ENCODE measurements around the gene KCNQ2. TPM values are rescaled to one million over a fixed set of nuclear protein-coding genes. Genes with fewer than 3 reads are reported as not detected.

KCNQ2 gene
- total RNA-seq, 2 experiments from 2014 or later, result 0.10 to 0.12 TPM

DNA sequence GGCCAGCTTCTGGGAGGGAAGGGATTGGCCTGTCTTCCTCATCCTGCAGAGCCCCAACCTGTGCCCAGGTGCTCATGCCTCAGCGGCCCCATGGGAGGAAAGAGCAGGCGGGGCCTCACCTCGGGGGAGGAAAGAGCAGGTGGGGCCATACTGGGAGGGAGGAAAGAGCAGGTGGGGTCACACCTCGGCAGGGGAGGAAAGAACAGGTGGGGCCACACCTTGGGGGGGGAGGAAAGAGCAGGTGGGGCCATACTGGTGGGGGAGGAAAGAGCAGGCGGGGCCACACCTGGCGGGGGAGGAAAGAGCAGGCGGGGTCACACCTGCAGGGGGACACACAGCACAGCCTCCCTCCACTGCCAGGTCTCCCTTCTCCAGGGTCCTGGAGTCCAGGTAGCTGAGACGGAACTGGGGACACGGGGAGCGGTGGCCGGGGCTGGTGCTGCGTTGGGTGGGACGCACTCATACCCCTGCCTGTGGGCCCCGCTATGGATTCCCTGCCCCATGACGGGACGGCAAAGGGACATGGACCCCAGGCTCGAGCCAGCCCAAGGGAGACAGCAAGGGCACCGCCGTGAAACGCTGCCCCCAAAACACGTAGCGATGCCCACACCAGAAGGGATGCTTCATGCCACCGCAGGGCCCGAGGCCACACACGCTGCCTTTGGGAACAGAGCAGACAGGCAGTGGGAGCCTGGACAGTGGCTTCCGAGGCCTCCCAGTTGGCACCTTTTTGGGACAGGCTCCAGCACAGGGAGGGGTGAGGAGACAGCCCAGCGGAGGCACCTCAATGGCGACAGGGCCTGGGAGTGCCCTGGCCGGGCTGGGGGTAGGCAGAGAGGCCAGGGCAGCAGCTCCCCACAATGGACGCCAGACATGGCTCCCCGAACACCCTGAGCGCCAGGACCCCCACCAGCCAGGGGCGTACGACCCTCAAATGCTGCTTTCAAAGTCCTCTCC is 68.0 kb downstream of the KCNQ2 start:
- POLR2A ChIA-PET, result no interaction called here
- no peaks in the 10 kb centered on the region for H3K27me3 Mint-ChIP-seq
- peak overlapping the region; percentile 19 for H3K27ac Mint-ChIP-seq
- CTCF ChIA-PET, result no interaction called here
- H3K36me3 Mint-ChIP-seq (ENCODE audit: low read depth), result no peaks in the 10 kb centered on the region
- DNase-seq, result no peak
- H3K9me3 Mint-ChIP-seq, result no peaks in the 10 kb centered on the region
- no peak overlapping the region for H3K4me3 Mint-ChIP-seq
- H3K4me1 Mint-ChIP-seq, result no peaks in the 10 kb centered on the region

DNA sequence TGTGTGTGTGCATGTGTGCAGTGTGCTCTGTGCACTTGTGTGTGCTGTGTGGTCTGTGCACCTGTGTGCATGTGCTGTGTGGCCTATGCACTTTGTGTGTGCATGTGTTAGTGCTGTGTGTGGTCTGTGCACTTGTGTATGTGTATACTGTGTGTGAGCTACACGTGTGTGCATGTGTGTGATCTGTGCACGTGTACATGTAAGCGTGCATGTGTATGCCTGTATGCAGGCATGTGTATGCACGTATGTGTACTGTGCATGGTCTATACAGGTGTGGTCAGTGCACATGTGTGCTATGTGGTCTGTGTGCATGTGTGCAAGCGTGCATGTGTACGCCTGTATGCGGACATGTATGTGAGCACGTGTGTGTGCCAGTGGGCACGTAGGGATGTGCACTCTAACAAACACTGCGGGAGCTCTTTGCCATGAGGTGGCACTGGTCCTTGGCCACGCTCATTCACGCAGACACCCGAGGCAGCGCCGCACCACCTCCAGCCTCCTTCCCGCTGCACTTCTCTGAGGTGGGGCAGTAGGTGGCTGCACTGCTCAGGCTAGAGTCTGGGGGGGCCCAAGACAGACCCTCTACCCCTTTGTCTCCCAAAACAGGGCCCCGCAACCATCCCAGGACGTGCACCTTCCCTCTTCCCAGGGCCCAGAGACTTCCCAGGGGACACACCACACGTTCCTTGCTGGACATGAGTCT is 68.9 kb downstream of the KCNQ2 start:
- POLR2A ChIA-PET, result no interaction called here
- no peak for DNase-seq
- Mint-ChIP-seq H3K9me3 (no peaks in the 10 kb centered on the region), H3K27ac (peak overlapping the region; percentile 19), H3K27me3 (no peaks in the 10 kb centered on the region), H3K4me3 (no peak overlapping the region), H3K4me1 (no peaks in the 10 kb centered on the region), H3K36me3 (ENCODE audit: low read depth) (no peaks in the 10 kb centered on the region)
- CTCF ChIA-PET, result no interaction called here

DNA sequence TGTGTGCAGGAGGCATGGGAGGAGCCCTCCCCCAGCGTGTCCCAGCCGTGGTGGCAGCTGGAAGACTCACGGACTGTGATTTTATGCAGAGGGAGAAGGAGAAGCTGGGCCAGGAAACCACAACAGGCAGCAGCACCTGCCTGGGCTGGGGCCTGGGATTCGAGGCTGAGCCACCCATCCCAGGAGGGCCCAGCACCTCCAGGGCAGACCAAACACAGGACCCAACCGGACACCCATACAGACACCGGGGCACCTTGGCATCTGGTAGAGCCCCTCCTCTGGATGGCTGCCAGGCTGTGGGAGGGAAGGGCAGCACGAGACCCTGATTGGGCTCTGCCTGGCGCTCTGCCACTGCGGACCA is 69.6 kb downstream of the KCNQ2 start:
- no peaks in the 10 kb centered on the region for H3K27me3 Mint-ChIP-seq
- no peaks in the 10 kb centered on the region for H3K4me1 Mint-ChIP-seq
- no peak overlapping the region for H3K27ac Mint-ChIP-seq
- H3K36me3 Mint-ChIP-seq (ENCODE audit: low read depth), result no peaks in the 10 kb centered on the region
- POLR2A ChIA-PET, result no interaction called here
- no peak for DNase-seq
- no peak overlapping the region for H3K4me3 Mint-ChIP-seq
- no peaks in the 10 kb centered on the region for H3K9me3 Mint-ChIP-seq
- CTCF ChIA-PET, result no interaction called here

DNA sequence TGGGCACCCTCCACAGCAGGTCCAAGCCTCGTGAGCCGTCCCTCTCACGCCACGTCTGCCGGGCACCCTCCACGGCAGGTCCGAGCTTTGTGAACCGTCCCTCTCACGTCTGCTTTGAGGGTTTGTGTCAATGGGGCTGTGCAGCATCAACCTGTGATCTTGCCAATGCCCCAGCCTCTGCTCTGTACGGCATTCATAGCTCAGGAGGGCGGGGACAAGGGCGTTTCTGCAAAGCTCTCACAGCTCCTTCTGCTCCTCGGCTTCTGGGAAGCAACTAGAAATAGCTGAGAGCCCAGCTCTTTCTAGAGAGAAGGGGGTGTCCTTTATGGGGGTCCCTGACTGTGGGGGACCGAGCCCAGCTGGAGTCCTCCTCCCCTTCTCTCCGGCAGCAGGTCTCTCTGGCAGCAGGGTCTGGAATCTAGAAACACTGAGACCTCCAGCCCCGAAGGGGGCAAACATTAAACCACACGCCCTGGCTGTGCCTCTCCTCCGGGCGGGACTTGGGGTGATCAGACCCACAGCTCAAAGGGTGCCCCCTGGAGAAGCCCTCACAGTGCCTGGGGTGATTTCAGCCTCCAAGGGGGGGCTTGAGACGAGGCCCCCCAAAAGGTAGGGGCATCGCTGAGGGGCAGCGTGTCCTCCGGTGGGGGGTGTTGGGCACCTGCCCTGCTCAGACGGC is 70.1 kb downstream of the KCNQ2 start:
- Mint-ChIP-seq H3K4me3 (no peak overlapping the region), H3K27me3 (no peaks in the 10 kb centered on the region), H3K9me3 (no peaks in the 10 kb centered on the region), H3K27ac (no peak overlapping the region), H3K4me1 (no peaks in the 10 kb centered on the region), H3K36me3 (ENCODE audit: low read depth) (no peaks in the 10 kb centered on the region)
- POLR2A ChIA-PET, result no interaction called here
- no peak for DNase-seq
- CTCF ChIA-PET, result no interaction called here

DNA sequence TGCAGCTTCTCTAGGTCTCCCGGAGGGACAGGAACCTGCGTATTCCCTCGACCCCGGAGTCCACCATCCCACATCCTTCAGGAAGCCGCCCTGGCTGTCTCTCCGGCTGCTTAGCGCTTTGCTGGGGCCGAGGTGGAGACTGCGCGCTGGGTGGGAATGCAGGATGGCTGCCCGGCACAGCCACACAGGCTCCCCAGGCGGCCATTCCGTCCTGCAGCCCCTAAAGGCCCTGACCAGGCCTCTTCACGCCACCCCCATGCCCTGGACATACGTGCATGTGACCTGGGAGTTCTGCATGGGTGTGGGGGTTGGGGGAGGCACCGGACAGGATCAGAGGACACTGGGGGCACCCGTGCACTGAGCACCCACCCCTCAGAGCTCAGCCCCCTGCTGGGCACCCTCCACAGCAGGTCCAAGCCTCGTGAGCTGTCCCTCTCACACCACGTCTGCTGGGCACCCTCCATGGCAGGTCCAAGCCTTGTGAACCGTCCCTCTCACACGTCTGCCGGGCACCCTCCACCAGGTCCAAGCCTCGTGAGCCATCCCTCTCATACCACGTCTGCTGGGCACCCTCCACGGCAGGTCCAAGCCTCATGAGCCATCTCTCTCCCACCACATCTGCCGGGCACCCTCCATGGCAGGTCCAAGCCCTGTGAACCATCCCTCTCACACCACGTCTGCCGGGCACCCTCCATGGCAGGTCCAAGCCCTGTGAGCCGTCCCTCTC is 70.9 kb downstream of the KCNQ2 start:
- POLR2A ChIA-PET, result no interaction called here
- no peak for DNase-seq
- CTCF ChIA-PET, result no interaction called here
- no peak overlapping the region for H3K4me3 Mint-ChIP-seq
- H3K9me3 Mint-ChIP-seq, result no peaks in the 10 kb centered on the region
- H3K36me3 Mint-ChIP-seq (ENCODE audit: low read depth), result no peaks in the 10 kb centered on the region
- H3K4me1 Mint-ChIP-seq, result no peaks in the 10 kb centered on the region
- H3K27ac Mint-ChIP-seq, result no peak overlapping the region
- no peaks in the 10 kb centered on the region for H3K27me3 Mint-ChIP-seq

DNA sequence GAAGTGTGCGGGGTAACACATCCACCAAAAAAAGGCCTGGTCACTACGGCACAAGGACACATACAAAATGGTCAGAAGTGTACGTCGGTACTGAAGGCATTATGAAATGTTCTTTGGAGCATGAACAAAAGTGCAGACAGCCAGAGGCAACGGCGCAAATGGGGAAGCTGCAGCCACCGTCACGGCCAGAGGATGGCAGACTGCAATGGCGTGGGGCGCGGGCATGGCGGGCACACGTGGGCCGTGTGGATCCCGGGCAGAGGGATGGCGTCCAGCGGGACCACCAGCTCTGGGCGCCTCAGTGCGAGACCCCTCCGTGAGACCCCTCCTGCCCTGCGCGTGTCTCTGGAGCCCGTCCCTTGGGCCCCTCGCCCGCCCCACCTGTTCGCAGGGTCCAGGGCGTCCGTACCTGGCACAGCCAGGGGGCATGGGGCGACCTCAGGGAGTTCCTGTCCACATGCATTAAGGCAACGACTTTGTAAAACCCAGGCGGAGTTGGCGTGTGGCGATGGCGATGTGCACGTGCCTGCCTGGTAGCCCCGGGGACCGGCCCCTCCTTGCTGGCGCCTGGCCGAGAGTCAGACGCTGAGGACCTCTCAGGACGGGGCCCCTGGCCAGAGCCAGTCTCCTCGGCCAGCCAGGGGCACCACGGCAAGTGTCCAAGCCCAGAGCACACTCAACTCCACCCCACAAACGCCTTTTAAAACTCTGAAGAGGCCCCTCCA is 71.8 kb downstream of the KCNQ2 start:
- no peak for DNase-seq
- Mint-ChIP-seq H3K9me3 (no peaks in the 10 kb centered on the region), H3K4me1 (no peaks in the 10 kb centered on the region), H3K36me3 (ENCODE audit: low read depth) (no peaks in the 10 kb centered on the region), H3K4me3 (no peak overlapping the region), H3K27me3 (no peaks in the 10 kb centered on the region), H3K27ac (no peak overlapping the region)
- ChIA-PET CTCF (no interaction called here), POLR2A (no interaction called here)

GRCh38 chr20:63399596-63400375 is 72.7 kb downstream of the KCNQ2 start:
- no peak overlapping the region for H3K27ac Mint-ChIP-seq
- H3K9me3 Mint-ChIP-seq, result no peaks in the 10 kb centered on the region
- ChIA-PET CTCF (no interaction called here), POLR2A (no interaction called here)
- no peaks in the 10 kb centered on the region for H3K36me3 Mint-ChIP-seq (ENCODE audit: low read depth)
- no peaks in the 10 kb centered on the region for H3K27me3 Mint-ChIP-seq
- H3K4me1 Mint-ChIP-seq, result no peaks in the 10 kb centered on the region
- H3K4me3 Mint-ChIP-seq, result no peak overlapping the region
- DNase-seq, result no peak

GRCh38 chr20:63398744-63399514 is 73.5 kb downstream of the KCNQ2 start:
- DNase-seq, result no peak
- no peaks in the 10 kb centered on the region for H3K9me3 Mint-ChIP-seq
- no peaks in the 10 kb centered on the region for H3K36me3 Mint-ChIP-seq (ENCODE audit: low read depth)
- H3K4me1 Mint-ChIP-seq, result no peaks in the 10 kb centered on the region
- no peak overlapping the region for H3K4me3 Mint-ChIP-seq
- no peak overlapping the region for H3K27ac Mint-ChIP-seq
- H3K27me3 Mint-ChIP-seq, result no peaks in the 10 kb centered on the region
- ChIA-PET CTCF (no interaction called here), POLR2A (no interaction called here)

DNA sequence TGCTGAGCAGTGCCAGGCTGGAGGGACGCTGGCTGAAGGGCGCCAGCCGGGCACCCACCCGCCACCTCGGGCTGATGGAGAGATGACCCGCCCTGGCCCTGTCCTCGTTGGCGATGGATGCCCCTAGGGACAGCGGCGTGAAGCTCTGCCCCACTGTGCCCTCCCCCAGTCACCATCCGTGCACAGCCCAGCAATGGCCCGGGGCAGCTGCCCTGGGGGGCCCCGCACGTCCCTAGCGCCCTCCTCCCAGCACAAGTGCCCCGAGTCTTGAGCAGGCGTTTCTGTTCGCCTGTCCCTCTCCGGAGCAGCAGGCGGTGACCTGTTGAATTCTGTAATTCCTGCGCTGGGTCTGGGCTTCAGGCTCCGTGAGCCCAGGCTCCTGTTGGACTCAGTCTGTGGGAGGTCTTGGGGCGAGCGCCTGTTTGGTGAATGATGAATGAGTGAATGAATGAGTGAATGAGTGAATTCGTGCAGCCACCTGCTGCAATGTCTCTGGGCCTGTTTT is 74.5 kb downstream of the KCNQ2 start:
- DNase-seq, result no peak
- no peaks in the 10 kb centered on the region for H3K36me3 Mint-ChIP-seq (ENCODE audit: low read depth)
- H3K27me3 Mint-ChIP-seq, result no peaks in the 10 kb centered on the region
- ChIA-PET CTCF (no interaction called here), POLR2A (no interaction called here)
- H3K4me1 Mint-ChIP-seq, result no peaks in the 10 kb centered on the region
- H3K4me3 Mint-ChIP-seq, result no peak overlapping the region
- H3K9me3 Mint-ChIP-seq, result no peaks in the 10 kb centered on the region
- H3K27ac Mint-ChIP-seq, result no peak overlapping the region

DNA sequence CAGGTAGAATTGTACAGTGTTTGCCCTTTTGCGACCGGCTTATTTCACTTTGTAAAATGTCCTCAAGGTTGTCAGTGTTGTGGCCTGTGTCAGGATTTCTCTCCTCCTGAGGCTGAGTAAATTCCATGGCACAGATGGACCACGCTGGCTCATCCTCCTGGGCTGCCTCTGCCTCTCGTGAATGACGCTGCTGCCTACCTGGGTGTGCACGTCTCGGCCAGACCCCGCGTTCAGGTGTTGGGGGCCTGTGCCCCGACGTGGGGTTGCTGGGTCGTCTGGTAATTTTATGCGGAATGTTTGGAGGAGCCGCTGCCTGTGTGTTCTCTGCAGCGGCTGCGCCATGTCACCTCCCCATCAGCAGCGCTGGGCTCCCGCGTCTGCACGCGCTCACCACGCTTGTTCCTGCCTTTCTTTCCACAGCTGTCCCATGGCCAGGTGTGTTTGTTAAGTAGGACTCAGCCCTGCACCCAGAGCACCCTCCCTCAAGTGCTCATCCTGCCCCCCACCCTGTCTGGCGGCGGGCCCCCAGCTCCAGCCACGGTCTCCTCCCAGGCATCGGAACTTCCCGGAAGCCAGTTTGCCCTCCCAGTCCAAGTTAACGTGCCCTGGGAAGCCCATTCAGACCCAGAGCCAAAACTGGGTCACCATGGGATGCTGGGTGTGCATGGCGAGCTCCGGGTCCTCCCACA is 75.2 kb downstream of the KCNQ2 start:
- CTCF ChIA-PET, result interaction anchor here (0.6 kb wide), 1 partner anchor 441 kb away, joined by 3 read pairs; no protein-coding TSS in a partner anchor

GRCh38 chr20:63396300-63396699 is 76.2 kb downstream of the KCNQ2 start:
- no peak overlapping the region for H3K27ac Mint-ChIP-seq
- ChIA-PET CTCF (no interaction called here), POLR2A (no interaction called here)
- no peak for DNase-seq
- H3K4me1 Mint-ChIP-seq, result no peaks in the 10 kb centered on the region
- H3K9me3 Mint-ChIP-seq, result no peaks in the 10 kb centered on the region
- no peaks in the 10 kb centered on the region for H3K36me3 Mint-ChIP-seq (ENCODE audit: low read depth)
- no peaks in the 10 kb centered on the region for H3K27me3 Mint-ChIP-seq
- no peak overlapping the region for H3K4me3 Mint-ChIP-seq

More for the DNA sequence above, 75.2 kb downstream of the KCNQ2 start:
- Mint-ChIP-seq H3K36me3 (ENCODE audit: low read depth) (no peaks in the 10 kb centered on the region), H3K9me3 (no peaks in the 10 kb centered on the region), H3K4me1 (no peaks in the 10 kb centered on the region), H3K4me3 (no peak overlapping the region), H3K27me3 (no peaks in the 10 kb centered on the region), H3K27ac (no peak overlapping the region)
- POLR2A ChIA-PET, result no interaction called here
- no peak for DNase-seq

Data from activated CD4-positive, alpha-beta T cell treated with anti-CD3 and anti-CD28 coated beads, Interleukin-2, amount 10 ng/mL, durations not matched to agents 7 days and 5 days (primary cell).